HG02938 (cell line): ENCODE data around the gene SMTN.
"Not testable (repeated sequence)": the region's sequence is repeated elsewhere in the genome, so short reads cannot be mapped to it uniquely, and the experiment has no call there.

Source experiments
- ATAC-seq: cut with Tn5 transposase; IDR thresholded peaks from one replicate; pipeline ENCODE4 v1.9.1; 2021; ENCODE audit warnings: mild to moderate bottlenecking, moderate library complexity; ENCODE audit not compliant: unreplicated experiment

SMTN gene

DNA sequence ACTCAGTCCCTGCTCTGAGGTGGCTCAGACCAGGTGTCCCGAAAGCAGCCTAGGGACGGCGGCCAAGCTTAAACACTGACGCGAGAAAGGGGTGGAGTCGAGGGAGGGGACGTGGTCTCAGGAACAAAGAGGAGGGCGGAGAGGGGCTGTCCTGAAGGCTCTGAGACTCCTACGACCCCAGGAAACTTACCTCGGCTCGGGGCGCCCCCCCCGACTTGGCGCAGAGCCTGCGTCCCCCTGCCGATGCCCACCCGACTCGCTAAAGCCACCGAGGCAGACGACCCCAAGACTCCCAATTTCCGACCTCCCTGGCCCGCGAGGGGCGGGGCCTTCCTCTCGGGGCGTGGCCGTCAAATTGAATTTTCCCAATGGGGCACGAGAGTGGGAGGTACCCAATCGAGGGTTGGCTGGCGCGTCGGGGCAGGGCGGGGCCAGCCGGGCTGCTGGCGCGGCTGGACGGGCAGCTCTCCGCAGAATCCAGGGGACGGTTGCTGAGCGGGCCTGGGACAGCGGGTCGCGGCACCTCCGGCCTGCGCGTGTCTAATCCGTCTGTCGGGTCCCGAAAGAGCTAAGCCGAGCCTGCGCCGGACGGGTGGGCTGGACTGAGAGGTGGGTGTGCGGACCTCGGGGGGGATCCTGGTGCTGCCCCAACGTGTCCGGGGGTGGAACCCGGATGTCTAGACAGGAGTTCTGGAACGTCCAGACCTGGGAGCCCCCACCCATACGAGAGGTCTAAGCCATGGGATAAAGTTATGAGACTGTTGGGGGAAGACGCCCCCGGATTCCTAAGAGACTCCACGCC, at the start of gene SMTN:
TSS of gene SMTN (plus strand) at position 471 of the 802 bp plus-strand sequence. CDS start 1,941 bp downstream, outside the sequence.
- peak; percentile 49 for ATAC-seq

DNA sequence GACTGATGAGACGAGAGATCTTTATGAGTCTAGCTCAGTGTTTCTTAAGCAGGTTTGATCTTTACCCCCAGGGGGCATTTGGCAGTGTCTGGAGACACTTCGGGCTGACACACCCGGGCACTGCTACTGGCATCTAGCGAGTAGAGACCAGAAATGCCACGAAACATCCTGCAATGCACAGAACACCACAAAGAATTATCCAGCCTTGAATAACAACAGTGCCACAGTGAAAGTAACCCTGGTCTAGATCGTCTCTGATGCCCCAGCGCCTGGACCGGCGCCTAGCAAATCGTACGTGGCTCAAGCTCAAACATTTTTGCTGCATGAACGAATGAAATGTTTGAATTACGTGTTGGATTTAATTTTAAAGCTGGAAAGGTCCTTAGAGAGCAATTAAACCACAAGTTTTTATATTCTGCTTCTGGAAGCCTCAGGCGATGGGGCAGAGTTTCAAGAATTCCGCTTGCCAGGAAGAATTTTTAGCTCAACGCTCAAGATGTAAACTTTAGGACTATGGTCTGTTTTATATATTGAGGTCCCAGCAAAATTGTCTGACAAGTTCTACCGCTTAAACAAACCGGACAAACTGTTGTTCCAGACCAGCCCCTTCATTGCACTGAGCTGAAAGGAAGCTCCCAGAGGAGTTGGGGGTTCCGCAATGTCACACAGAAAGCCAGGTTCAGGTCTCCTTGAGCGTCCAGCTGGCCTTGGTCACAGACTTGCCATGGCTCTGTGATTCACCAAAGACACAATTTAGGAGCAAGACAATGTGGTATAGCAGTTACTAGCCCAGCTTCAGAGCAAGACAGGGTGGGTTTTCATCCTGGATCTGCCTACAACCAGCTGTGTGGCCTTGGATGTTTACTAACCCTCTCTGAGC, 44.2 kb upstream of the SMTN start:
- no peak for ATAC-seq

DNA sequence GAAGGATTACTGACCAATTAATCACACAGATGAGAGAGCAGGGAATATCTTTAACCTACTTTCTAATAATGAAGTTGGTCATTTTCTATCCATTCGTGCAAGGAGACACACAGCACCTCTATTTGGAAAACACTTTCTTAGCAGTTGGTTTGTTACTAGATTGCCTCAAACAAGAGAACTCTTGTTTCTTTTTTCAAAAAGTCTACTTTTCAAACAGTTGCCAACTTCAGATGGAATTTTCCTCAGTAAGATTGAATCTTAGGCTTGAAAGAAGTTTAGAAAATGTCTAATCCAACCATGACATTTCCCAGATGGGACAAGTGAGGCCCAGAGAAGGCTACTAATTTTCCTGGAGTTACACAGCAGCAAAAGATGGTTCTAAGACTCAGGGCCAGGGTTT, 42.4 kb upstream of the SMTN start:
- ATAC-seq = no peak

DNA sequence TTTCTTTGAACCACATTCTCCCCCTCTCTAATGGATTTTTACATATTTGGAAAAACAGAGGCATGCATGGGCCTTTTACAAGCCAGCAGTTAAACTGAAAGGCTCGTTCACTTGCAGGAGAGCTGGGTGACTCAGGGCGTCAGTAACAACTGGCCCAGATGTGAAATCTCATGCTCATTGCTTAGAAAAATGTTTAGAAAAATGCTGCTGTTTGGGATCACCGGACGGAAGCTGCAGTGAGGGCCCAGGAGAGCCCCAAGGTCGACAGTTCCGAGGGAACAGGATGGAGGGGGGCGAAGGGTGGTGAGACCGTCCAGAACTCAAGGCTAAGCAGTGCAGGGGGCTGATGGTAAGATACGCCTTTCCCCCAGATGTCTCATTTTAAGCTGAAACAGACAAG, 41.7 kb upstream of the SMTN start:
- ATAC-seq = no peak

DNA sequence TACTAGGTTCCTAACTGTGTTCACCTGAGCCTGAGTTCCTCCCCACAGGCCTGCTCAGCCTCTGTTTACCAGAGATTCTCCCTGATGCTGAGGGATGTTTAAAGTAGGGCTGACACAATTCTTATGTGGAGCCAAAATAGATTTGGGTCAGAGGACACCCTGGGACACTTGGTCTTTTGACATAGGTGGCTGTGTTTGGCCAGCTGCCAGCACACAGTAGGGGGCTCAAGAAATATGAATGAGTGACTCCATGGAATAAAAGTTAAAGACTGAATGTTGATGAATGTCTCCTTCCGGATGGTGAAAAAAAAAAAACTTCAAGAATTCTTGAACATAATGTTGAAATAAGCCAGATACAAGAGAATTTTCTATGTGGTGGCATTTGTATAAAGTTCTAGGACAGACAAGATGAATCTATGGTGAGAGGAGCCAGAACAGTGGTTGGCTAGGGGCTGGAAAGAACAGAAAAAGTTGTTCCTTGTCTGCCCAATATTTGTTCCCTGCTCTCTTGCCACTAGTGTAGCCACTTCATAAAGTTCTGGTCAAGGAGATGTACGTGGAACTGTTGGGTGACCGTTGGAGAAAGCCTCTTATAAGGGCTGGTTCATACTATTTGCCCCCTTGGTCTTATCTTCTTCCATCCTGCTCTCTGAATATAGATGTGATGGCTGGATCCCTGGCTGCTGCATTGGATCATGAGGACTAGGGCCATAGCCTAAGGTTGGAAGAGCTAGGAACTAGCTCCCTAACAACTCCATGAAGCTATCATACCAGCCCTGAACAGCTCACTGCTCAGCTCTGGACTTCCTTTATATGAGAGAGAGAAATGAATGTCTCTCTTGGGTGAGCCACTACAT, 40.3 kb upstream of the SMTN start:
- ATAC-seq = no peak

DNA sequence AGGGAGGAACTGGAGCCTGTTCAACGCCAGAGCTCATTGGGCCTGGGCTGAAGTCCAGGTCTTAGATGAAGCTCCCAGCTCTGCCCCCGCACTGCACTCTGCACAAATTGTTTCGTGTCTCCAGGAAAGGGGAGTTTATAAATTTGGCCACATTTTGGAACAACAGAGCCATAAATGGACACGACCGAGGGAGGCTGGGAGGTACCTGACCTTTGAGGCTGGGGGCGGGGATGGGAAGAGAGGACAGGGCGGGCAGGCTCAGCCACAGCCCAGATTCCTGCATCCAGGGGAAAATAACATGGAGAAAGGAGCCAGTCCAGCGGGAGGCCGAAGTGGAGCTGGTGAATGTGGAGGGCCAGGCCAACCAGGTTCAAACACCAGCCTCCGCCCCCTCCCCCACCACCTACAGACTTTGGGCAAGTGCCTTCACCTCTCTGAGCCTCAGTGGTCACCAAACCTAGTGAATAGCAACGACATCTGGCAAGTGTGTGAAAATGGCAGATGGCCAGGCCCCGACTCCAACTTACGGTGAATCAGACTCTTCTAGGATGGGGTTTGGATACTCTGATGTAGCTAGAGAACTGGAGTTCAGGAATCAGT, 36.8 kb upstream of the SMTN start:
- ATAC-seq = no peak

DNA sequence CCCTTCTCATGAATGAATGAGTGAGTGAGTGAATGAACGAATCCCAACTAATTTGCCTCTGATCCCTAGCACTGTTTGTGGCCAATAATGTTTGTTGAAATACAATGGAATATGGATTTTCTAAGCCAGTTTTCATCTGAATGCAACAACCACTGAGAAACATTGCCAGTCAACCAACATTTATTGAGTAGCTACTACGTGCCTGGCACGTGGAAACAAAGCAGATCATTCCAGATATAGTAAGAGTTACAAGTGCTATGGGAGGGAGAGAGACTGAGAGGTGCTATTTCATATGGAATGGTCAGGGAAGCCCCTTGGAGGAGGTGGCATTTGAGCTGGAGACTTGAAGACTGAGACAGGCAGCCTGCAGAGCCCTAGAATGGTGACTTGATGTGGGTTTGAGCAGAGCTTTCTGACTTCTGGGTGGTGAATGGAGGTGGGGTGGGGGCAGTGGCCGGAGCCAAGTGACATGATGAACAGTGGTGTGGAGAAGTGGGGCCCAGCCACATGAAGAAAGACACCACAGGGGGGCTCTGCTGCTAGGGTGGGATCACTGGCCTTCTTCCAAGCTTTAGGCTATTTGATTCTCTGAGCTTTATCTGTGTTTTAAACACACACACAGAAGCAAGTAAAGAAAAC, 35.1 kb upstream of the SMTN start:
- ATAC-seq = no peak

DNA sequence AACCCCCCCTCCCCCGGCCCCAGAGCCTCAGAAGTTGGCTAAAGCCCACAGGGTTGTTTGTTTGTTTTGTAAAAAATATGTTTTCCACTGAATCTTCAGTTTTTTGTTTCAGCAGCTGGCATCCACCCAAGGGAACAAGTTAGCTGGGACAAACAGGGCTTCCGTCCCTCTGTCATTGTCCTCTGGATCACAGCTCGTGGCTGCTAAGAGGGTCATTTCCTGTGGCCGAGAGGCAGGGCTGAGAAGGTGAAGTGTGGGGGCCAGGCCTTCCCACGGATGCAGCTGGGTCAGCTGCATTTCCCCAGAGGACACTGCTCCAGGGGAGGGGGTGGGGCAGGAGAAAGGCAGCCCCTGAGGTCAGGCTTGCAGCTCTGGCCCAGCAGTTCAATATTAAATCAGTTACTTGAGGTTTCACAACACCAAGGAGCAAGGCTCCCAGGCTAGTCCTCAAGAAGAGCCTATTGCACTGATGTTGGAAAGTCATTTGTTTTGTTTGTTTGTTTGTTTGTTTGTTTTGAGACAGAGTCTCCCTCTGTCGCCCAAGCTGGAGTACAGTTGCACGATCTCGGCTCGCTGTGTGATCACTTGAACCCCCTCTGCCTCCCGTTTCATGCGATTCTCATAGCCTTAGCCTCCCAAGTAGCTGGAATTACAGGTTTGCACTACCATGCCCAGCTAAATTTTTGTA, 34.4 kb upstream of the SMTN start:
- no peak for ATAC-seq

DNA sequence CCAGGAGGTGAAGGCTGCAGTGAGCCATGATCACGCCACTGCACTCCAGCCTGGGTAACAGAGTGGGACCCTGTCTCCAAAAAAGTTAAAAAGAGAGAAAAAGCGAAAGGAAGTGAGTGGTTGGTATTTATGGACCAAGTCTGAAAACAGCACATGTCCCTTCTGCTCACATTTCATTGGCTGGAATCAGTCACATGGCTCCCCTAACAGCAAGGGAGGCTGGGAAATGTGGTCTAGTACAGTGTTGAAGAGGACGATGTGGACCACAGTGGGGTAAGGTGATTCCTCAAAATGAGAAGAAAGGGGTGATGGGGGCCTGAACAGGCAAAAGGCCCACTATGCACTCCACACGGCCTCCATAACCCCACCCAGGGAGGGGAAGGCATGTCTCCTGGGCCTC, 32.5 kb upstream of the SMTN start:
- ATAC-seq = no peak

DNA sequence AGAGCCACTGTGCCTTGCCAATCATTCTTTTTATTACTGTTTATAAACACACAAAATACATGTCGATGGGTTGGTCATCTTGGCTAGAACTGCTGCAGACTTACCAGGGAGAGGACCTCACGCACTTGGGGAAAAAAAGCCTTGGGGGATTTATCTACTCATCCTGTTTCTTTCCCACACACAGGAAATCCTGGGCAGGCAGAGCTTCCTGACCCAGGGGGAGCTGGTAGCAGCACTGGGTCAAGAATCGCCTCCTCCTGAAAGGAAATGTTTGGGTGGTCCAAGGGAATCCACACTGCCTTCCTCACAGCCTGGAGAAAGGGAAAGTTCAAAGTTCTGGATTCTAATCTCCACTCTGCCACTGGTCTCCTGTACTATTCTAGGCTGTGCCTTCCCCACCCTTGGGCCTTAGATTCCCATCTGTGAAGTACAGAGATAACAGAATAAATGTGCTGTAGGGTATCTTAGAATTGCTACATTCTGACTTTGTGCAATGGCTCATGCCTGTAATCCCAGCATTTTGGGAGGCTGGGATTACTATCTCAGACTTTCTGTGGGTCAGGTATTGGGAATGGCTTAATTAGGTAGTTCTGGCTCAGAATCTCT, 31.2 kb upstream of the SMTN start:
- ATAC-seq = no peak

DNA sequence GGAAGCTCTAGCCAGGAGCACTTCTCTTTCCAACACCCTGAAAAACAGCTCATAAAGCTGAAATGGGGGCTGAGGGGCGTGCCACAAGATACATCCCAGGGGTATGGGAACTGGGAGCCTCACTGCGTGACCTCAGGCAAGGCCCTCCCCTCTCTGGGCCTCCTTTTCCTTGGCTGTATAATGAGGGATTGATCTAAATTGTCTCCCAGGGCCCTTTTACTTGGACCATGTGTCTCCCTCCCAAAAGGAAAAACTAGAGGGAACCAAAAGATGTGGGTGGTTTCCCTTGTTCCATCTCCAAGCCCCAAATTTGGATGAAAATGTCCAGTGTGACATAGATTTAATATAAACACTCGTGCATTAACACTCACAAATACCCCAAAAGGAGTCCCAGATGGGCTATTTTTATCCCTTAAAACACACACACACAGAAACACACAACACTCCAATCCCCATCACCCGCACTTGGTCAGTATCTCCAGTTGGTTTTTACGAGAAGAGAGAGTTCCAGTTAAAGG, 25.9 kb upstream of the SMTN start:
- ATAC-seq = no peak

DNA sequence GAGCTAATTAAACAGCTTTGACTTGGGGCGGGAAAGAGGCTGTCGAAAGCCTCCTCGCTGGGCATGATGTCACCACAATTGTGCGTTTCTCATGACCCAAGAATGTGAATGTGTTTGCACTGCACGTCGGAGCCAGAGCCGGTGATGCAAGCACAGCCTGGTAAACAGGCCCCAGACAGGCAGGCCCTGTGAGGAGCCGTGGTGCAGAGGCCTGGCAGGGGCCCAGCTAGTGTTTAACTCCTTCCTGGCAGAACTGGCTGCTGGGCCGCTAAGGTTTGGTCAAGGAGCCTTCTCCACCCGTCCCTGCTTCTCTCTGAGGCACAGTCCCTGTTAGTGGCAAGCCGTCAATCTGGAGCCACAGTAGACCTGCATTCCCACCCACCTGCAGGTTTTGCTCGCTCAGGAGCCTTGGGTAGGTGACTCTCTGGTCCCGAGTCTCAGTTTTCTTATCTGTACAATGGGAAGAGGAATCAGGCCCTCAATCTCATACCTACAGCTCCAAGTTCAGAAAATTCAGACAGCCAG, 25.4 kb upstream of the SMTN start:
- ATAC-seq = no peak

DNA sequence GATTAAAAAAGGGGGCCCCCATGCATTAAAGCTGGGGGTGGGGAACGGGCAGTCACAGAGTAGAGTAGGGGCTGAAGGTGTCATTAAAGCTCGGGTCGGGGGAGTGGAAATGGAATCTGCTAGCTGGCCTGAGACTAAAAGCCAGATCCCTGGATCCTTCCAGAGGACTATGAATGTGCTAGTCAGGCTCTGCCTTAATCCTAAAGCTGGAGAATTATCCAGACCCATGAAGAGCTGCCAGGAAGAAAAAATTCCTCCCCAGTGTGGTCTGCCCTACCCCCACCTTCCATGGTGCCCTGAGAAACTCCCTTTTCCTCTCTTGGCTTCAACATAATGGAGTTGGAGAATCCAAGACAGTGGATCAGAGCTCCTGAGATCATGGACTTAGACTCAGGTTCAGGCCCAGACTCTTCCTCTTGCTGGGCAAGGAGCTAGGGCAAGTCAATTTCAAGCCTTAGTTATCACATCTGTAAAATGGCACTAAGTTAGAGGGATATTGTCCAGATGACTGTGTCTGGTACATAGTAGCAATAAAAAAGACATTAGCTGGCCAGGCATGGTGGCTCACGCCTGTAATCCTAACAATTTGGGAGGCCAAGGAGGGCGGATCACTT, 24.0 kb upstream of the SMTN start:
- no peak for ATAC-seq

DNA sequence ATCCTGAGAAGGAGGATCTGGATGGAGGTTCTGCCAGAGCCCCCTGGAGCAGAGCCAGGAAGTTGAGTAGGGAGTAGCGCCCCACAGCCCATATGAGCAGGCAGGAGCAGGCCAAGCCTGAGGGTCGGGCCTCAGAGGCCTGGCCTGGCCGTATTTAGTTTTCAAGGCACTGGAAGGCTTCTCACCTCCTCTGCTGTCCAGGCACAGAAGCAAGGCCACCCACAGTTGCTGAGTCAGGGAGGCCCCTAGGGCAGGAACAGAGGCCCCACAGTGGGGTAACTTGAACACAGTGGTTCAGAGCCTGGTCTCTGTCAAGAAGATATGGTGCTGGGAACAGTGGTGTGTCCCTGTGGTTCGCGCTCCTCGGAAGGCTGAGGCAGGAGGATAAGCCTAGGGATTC, 21.5 kb upstream of the SMTN start:
- not testable (repeated sequence) for ATAC-seq

DNA sequence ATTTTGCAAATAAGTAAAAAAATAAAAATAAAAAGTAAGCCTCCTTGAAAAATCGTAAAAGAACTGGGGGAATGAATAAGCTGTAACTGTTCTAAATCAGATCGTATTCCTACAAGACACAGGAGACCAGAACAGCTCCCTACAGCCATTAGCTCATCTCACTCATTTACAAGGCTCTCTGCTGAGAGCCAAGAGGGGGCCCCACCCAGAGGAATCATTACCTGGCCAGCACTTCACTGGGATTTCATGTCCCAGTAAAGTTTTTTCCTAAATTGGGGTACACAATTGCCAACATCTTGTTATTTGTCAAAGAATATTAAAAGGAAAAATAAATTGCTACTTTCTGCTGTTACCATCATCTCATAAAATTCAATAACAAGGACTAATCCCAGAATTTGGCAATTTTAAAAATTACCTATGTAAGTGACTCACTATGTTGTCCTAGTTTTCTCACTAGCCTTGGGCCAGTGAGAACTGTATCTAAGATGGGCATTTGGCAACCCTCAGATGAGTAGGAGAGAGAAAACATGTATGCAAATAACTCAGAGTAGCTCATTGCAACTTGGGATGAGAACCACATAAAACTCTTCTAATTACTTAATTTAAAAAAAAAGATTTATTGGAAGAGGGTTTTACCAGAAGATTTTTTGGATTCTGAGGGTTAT, 18.4 kb upstream of the SMTN start:
- ATAC-seq = no peak

DNA sequence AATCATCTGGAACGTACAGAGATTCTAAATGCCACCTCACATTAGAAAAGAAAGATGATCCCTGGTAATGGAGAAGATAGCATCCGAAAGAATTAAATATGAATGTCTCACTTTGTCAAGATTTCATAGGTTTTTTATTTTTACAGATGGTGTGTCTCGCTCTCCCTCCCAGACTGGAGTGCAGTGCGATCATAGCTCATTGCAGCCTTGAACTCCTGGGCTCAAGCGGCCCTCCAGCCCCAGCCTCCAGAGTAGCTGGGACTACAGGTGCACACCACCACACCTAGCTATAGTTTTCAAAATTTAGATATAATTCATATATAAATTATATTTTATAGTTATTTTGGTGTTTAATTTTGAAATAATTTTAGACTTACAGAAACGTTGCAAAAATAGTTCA, 16.7 kb upstream of the SMTN start:
- ATAC-seq = no peak

DNA sequence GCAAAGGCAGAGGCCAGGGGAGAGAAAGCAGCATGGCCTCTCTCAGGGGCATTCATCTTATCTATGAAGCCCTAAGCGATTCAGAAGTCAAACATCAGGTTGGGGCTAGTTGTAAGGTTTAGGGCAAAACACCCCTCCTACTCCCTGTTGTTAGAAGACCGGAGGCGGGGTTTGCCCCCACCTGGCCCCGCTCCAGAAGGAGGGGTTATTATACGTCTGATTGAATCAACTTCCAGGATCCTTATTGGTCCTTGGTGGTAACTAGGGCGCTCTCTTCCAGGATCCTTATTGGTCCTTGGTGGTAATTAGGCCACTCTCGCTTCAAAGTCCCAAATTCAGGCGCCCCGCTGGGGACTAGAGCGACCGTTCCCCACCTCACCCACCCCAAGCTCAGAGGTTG, 12.1 kb upstream of the SMTN start:
- no peak for ATAC-seq
